Caco-2 (cell line): Measurements from ENCODE around the gene HSDL1. TPM values are rescaled to one million over a fixed set of nuclear protein-coding genes. Genes with fewer than 3 reads are reported as not detected.
A peak's percentile ranks its signal among the peaks of the same experiment; 100 is the strongest.

Experiments used
- BruUV-seq: library from RNA; stranded (reverse); fragments of 400-500 nt; replicated peaks from 2 replicates; lab custom pipeline; 2021; lab: Mats Ljungman, UMichigan
- CTCF ChIA-PET: fragments of 300-600 bp; sonication (Branson Sonifier 250); formaldehyde crosslinking; loops from one replicate; lab custom pipeline; 2022; ENCODE audit warnings: antibody characterized with exemption; lab: Charles Lee
- POLR2A ChIA-PET: fragments of 300-600 bp; sonication (Branson Sonifier 250); formaldehyde crosslinking; loops from one replicate; lab custom pipeline; 2022; ENCODE audit warnings: antibody characterized with exemption; lab: Charles Lee
- DNase-seq, 2 experiments: peaks; one replicate each; pipeline versions ENCODE4 v3.0.0 to v3.0.0-alpha.2; 2020 to 2022
- H3K27me3 ChIP-seq: replicated peaks from 2 replicates; pipeline ENCODE4 v1.6.0; 2011; ENCODE audit warnings: low read length; ENCODE audit not compliant: control insufficient read depth, insufficient read depth
- H3K36me3 ChIP-seq: 2 replicates; pipeline ENCODE4 v1.5.1; 2011; ENCODE audit warnings: low read length; ENCODE audit not compliant: control insufficient read depth, insufficient read depth
- H3K4me1 ChIP-seq: fragments of 250-450 bp; sonication (Bioruptor Pico); 2 replicates; pipeline ENCODE4 v1.5.1; 2020; ENCODE audit warnings: mild to moderate bottlenecking
- H3K4me3 ChIP-seq: 2 replicates; pipeline ENCODE4 v1.5.1; 2011; ENCODE audit warnings: low read depth, mild to moderate bottlenecking, control low read depth, low read length
- H3K9me3 ChIP-seq: fragments of 250-450 bp; sonication (Bioruptor Pico); 2 replicates; pipeline ENCODE4 v1.5.1; 2020; ENCODE audit warnings: mild to moderate bottlenecking, moderate library complexity
- H3K27ac Mint-ChIP-seq: one replicate; pipeline ENCODE4 v1.8.0; 2022; ENCODE audit warnings: mixed read lengths; ENCODE audit not compliant: unreplicated experiment
- H3K27me3 Mint-ChIP-seq: one replicate; pipeline ENCODE4 v1.8.0; 2022; ENCODE audit warnings: mixed read lengths; ENCODE audit not compliant: insufficient read depth, unreplicated experiment
- H3K36me3 Mint-ChIP-seq: one replicate; pipeline ENCODE4 v1.8.0; 2022; ENCODE audit warnings: mild to moderate bottlenecking, mixed read lengths; ENCODE audit not compliant: insufficient read depth, unreplicated experiment
- H3K4me1 Mint-ChIP-seq: one replicate; pipeline ENCODE4 v1.8.0; 2022; ENCODE audit warnings: low read depth, mixed read lengths; ENCODE audit not compliant: unreplicated experiment
- H3K4me3 Mint-ChIP-seq: one replicate; pipeline ENCODE4 v1.8.0; 2022; ENCODE audit warnings: mild to moderate bottlenecking, moderate library complexity, mixed read lengths; ENCODE audit not compliant: unreplicated experiment
- H3K9me3 Mint-ChIP-seq: one replicate; pipeline ENCODE4 v1.8.0; 2022; ENCODE audit warnings: mixed read lengths; ENCODE audit not compliant: unreplicated experiment
- CTCF ChIP-seq, 2 experiments: fragments of 200-600 bp in 1 of 2; IDR thresholded peaks; 1 replicate in 1 of 2; 2 replicates in 1 of 2; pipeline versions ENCODE4 v1.5.1 to v1.8.0; 2011 to 2022; ENCODE audit warnings: antibody characterized with exemption in 1 of 2, control low read depth in 1 of 2, inconsistent platforms in 1 of 2, low read depth in 1 of 2, low read length in 1 of 2, mild to moderate bottlenecking in 1 of 2, moderate library complexity in 1 of 2; ENCODE audit not compliant: insufficient read depth in 1 of 2, severe bottlenecking in 1 of 2, unreplicated experiment in 1 of 2
- intact Hi-C: fragments of 100-400 bp; cut with micrococcal nuclease; formaldehyde crosslinking; loops from one replicate; pipeline ENCODE4 v1.10.0; 2022; ENCODE audit not compliant: unreplicated experiment
- total RNA-seq: library from RNA; stranded (reverse); gene quantifications from 2 replicates; pipeline ENCODE4 v1.2.3, GENCODE V29; 2022

HSDL1 gene
- total RNA-seq, 1 experiment from 2014 or later, result 23.7 TPM

- POLR2A ChIA-PET, result no interaction called here
- TF ChIP-seq CTCF (IDR thresholded peaks at IDR 0.05; ENCODE audit: insufficient read depth in 1 of 2, low read depth in 1 of 2, low read length in 1 of 2, severe bottlenecking in 1 of 2, unreplicated experiment in 1 of 2), result no peak
- intact Hi-C loops, result no loop called here
Observed at GRCh38 chr16:84143784-84144199, 1.2 kb downstream of the HSDL1 start.

GRCh38 chr16:84143081-84143480 is 1.9 kb downstream of the HSDL1 start:
- ChIA-PET POLR2A (no interaction called here), CTCF (interaction anchor here (1.2 to 2.6 kb wide), 2 partner anchors 26 to 44 kb away, joined by 4 to 12 read pairs; partner anchors contain the start of genes MBTPS1 and TAF1C)
- peaks cover 16% of the 10 kb centered on the region for H3K36me3 Mint-ChIP-seq
- TF ChIP-seq CTCF (IDR thresholded peaks at IDR 0.05; ENCODE audit: insufficient read depth in 1 of 2, low read depth in 1 of 2, low read length in 1 of 2, severe bottlenecking in 1 of 2, unreplicated experiment in 1 of 2), result no peak
- Histone ChIP-seq H3K27me3 (no peaks in the 10 kb centered on the region), H3K9me3 (no peaks in the 10 kb centered on the region), H3K4me3 (no peak overlapping the region), H3K4me1 (no peaks in the 10 kb centered on the region), H3K36me3 (no peaks in the 10 kb centered on the region)
- H3K27me3 Mint-ChIP-seq, result peaks cover 2% of the 10 kb centered on the region
- peaks cover 24% of the 10 kb centered on the region for H3K4me1 Mint-ChIP-seq
- BruUV-seq, result no TSS peak
- H3K27ac Mint-ChIP-seq, result no peak overlapping the region
- no peak for DNase-seq
- peak overlapping the region; percentile 93 for H3K4me3 Mint-ChIP-seq
- H3K9me3 Mint-ChIP-seq, result no peaks in the 10 kb centered on the region
- intact Hi-C loops, result no loop called here

More at GRCh38 chr16:84143784-84144199, 1.2 kb downstream of the HSDL1 start:
- peaks cover 16% of the 10 kb centered on the region for H3K36me3 Mint-ChIP-seq
- Histone ChIP-seq H3K36me3 (no peaks in the 10 kb centered on the region), H3K27me3 (no peaks in the 10 kb centered on the region), H3K9me3 (no peaks in the 10 kb centered on the region), H3K4me1 (no peaks in the 10 kb centered on the region), H3K4me3 (peak overlapping the region; percentile 64)
- peaks cover 21% of the 10 kb centered on the region for H3K4me1 Mint-ChIP-seq
- no peaks in the 10 kb centered on the region for H3K9me3 Mint-ChIP-seq
- peak overlapping the region; percentile 93 for H3K4me3 Mint-ChIP-seq
- H3K27ac Mint-ChIP-seq, result peak overlapping the region; percentile 88
- CTCF ChIA-PET, result interaction anchor here (0.6 to 2.6 kb wide), 3 partner anchors 13 to 43 kb away, joined by 4 to 12 read pairs (median 7); partner anchors contain the start of genes MBTPS1 and TAF1C
- H3K27me3 Mint-ChIP-seq, result peaks cover 4% of the 10 kb centered on the region
- no peak for DNase-seq
- no TSS peak for BruUV-seq

GRCh38 chr16:84141143-84141670 is 3.8 kb downstream of the HSDL1 start:
- no peaks in the 10 kb centered on the region for H3K9me3 ChIP-seq
- BruUV-seq, result no TSS peak
- Mint-ChIP-seq H3K4me3 (no peak overlapping the region), H3K27me3 (no peaks in the 10 kb centered on the region), H3K9me3 (no peaks in the 10 kb centered on the region), H3K4me1 (peaks cover 24% of the 10 kb centered on the region), H3K27ac (no peak overlapping the region), H3K36me3 (peaks cover 16% of the 10 kb centered on the region)
- POLR2A ChIA-PET, result no interaction called here
- DNase-seq, result peak; percentile 60 to 68
- TF ChIP-seq CTCF (IDR thresholded peaks at IDR 0.05; ENCODE audit: insufficient read depth in 1 of 2, low read depth in 1 of 2, low read length in 1 of 2, severe bottlenecking in 1 of 2, unreplicated experiment in 1 of 2), result peak; percentile 55 to 62
- CTCF ChIA-PET, result interaction anchor here (1.0 to 1.7 kb wide), 2 partner anchors 46 to 52 kb away, joined by 3 to 5 read pairs; partner anchors contain the start of gene TAF1C
- no peaks in the 10 kb centered on the region for H3K27me3 ChIP-seq
- no peaks in the 10 kb centered on the region for H3K4me1 ChIP-seq
- intact Hi-C loops, result loop anchor here (1.0 kb wide), 2 partner anchors 45 to 56 kb away; no protein-coding TSS in a partner anchor
- H3K36me3 ChIP-seq, result no peaks in the 10 kb centered on the region
- H3K4me3 ChIP-seq, result no peak overlapping the region
